BLaER1 treated with 17β-estradiol and CSF1 and Interleukin-3, amounts not matched to agents 10 nM and 100 nM (cell line): ENCODE results near the gene CYP2A6.

ENCODE experiments used
- H3K27ac ChIP-seq, 11 experiments: shearing (Covaris generic); formaldehyde crosslinking; 2 replicates each; pipeline ENCODE4 v1.8.1; 2022
- H3K27me3 ChIP-seq, 11 experiments: shearing (Covaris generic); formaldehyde crosslinking; 2 replicates each; pipeline ENCODE4 v1.8.1; 2022
- H3K36me3 ChIP-seq, 11 experiments: shearing (Covaris generic); formaldehyde crosslinking; 2 replicates each; pipeline ENCODE4 v1.8.1; 2022
- H3K4me1 ChIP-seq, 10 experiments: shearing (Covaris generic); formaldehyde crosslinking; 2 replicates each; pipeline ENCODE4 v1.8.1; 2022
- H3K4me2 ChIP-seq, 11 experiments: shearing (Covaris generic); formaldehyde crosslinking; 2 replicates each; pipeline ENCODE4 v1.8.1; 2022
- H3K4me3 ChIP-seq, 10 experiments: shearing (Covaris generic); formaldehyde crosslinking; 2 replicates each; pipeline ENCODE4 v1.8.1; 2022
- H3K9ac ChIP-seq, 11 experiments: shearing (Covaris generic); formaldehyde crosslinking; 2 replicates each; pipeline ENCODE4 v1.8.1; 2022
- H3K9me3 ChIP-seq, 11 experiments: shearing (Covaris generic); formaldehyde crosslinking; replicated peaks in 1 of 11; 2 replicates each; pipeline ENCODE4 v1.8.1; 2022
- H4K20me1 ChIP-seq, 11 experiments: shearing (Covaris generic); formaldehyde crosslinking; 2 replicates each; pipeline ENCODE4 v1.8.1; 2022
- Cebpa-rat ChIP-seq, 11 experiments: shearing (Covaris generic); IDR thresholded peaks; 2 replicates each; pipeline ENCODE4 v1.8.1; 2022

CYP2A6 gene

DNA sequence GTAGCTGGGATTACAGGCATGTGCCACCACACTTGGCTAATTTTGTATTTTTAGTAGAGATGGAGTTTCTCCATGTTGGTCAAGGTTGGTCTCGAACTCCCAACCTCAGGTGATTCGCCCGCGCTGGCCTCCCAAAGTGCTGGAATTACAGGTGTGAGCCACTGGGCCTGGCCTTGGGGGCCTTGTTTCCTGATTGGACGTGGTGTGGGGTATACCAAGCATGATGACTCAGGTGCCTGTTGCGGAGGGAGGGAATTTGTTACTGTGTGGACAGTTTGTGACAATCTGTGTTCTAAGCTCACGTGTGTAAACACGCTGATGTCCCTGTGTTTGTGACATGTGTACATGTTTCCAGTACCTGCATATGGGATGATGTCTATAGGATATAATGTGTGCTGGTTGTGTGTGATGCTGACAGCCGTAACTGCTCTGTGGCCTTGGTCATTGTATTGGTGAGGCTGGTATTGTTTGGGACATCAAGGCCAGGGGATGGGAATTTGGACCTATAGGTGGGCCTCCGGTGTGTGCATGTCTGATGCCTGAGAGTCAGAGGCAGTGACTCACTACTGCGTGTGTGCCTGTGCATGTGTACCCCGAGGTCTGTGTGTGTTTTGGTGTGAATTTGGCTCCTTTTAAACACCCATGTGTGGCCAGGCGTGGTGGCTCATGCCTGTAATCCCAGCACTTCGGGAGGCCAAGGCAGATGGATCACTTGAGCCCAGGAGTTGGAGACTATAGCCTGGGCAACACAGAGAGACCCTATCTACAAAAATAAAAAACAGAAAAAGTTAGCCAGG is 52.9 kb downstream of the CYP2A6 start:
- peak overlapping the region; percentile 69 to 93 (median 82) for H3K4me2 ChIP-seq
- H3K9me3 ChIP-seq = no peaks in the 10 kb centered on the region
- peaks cover 25 to 31% (median 28%) of the 10 kb centered on the region in 11 experiments for H4K20me1 ChIP-seq
- no peaks in the 10 kb centered on the region for H3K27me3 ChIP-seq
- peak overlapping the region; percentile 65 to 95 (median 90); a peak in 21 of 22 replicates for H3K27ac ChIP-seq
- peaks cover 36 to 49% (median 42%) of the 10 kb centered on the region in 10 experiments for H3K4me1 ChIP-seq
- TF ChIP-seq Cebpa-rat (IDR thresholded peaks at IDR 0.05) = no peak
- peaks cover 13 to 48% (median 21%) of the 10 kb centered on the region in 11 experiments for H3K36me3 ChIP-seq
- H3K9ac ChIP-seq = peak overlapping the region; percentile 72 to 97 (median 81)
- peak overlapping the region; percentile 45 to 100 (median 63); a peak in 12 of 20 replicates for H3K4me3 ChIP-seq
